Measurements from ENCODE around the gene PACC1. TPM values are rescaled to one million over a fixed set of nuclear protein-coding genes. Genes with fewer than 3 reads are reported as not detected.

The PACC1 gene
- total RNA-seq, 1 donor from 2014 or later = 18.6 TPM

DNA sequence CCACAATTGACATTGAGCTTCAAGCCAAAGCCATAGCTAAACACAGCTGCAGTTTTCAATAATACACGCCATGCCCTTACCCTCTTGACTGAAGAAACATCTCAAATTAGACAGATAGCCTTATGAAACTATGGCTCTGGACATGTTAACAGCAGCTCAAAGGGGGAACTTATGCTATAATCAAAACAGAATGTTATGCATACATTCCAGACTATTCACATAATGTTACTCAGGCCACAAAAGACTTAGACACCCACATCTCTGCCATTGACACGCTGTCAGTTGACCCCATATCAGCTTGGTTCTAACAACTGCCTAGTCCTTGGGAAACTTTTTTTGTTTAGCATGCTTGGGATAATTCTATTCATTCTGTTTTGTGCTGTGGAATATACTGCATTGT is 15.7 kb upstream of the PACC1 start:
- H3K9me3 Mint-ChIP-seq = no peaks in the 10 kb centered on the region
- no peak overlapping the region for H3K27ac Mint-ChIP-seq
- TF ChIP-seq, protein P1, sequence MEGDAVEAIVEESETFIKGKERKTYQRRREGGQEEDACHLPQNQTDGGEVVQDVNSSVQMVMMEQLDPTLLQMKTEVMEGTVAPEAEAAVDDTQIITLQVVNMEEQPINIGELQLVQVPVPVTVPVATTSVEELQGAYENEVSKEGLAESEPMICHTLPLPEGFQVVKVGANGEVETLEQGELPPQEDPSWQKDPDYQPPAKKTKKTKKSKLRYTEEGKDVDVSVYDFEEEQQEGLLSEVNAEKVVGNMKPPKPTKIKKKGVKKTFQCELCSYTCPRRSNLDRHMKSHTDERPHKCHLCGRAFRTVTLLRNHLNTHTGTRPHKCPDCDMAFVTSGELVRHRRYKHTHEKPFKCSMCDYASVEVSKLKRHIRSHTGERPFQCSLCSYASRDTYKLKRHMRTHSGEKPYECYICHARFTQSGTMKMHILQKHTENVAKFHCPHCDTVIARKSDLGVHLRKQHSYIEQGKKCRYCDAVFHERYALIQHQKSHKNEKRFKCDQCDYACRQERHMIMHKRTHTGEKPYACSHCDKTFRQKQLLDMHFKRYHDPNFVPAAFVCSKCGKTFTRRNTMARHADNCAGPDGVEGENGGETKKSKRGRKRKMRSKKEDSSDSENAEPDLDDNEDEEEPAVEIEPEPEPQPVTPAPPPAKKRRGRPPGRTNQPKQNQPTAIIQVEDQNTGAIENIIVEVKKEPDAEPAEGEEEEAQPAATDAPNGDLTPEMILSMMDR (IDR thresholded peaks at IDR 0.05; ENCODE audit: unreplicated experiment) = no peak

DNA sequence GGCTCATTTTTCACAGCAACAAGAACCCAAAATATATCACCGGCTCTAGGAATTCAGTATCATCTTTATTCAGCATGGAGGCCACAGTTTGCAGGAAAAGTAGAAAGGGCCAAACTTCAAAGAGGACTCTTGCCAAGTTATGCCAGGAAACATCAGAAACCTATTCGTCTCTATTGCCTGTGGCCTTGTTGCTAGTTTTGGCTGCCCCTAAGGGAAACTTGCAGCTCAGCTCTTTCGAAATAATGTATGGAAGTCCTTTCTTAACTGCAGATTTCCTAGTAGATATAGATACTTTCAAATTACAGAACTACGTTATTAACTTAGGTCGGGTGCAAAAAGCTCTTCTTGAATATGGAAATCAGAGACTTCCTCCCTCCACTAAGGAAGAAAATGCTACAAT is 13.8 kb upstream of the PACC1 start:
- H3K27ac Mint-ChIP-seq = no peak overlapping the region
- no peak for DNase-seq (ENCODE audit: low spot score in 2 of 2, unreplicated experiment in 2 of 2)
- no peaks in the 10 kb centered on the region for H3K36me3 Mint-ChIP-seq
- peaks cover 20% of the 10 kb centered on the region for H3K4me1 Mint-ChIP-seq
- no peaks in the 10 kb centered on the region for H3K9me3 Mint-ChIP-seq
- H3K27me3 Mint-ChIP-seq (ENCODE audit: low read depth) = peaks cover 11% of the 10 kb centered on the region
- H3K4me3 Mint-ChIP-seq = no peak overlapping the region
- TF ChIP-seq, protein P1 (IDR thresholded peaks at IDR 0.05; ENCODE audit: unreplicated experiment) = no peak

More for the DNA sequence above, 15.7 kb upstream of the PACC1 start:
- Mint-ChIP-seq H3K4me3 (no peak overlapping the region), H3K4me1 (peaks cover 20% of the 10 kb centered on the region), H3K36me3 (peaks cover 3% of the 10 kb centered on the region), H3K27me3 (ENCODE audit: low read depth) (no peaks in the 10 kb centered on the region)
- DNase-seq (ENCODE audit: low spot score in 2 of 2, unreplicated experiment in 2 of 2) = no peak

DNA sequence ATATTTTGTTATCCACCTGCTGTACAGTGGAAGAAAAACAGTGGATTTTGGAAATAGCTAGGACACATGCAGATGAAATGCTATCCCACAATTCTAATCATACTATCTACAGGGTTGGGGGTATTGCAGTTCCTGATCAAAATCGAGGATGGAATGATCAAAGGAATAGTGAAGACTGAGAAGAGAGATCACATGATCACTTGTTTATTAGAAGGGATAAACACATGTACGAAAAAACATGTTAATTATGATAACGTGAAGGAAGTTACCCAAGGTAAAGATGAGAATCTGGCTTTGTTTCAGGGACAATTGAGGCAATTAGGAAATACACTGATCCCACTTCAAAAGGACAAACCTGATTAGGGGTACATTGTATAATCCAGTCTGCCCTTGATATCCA is 9.2 kb upstream of the PACC1 start:
- no peak overlapping the region for H3K27ac Mint-ChIP-seq
- TF ChIP-seq, protein P1 (IDR thresholded peaks at IDR 0.05; ENCODE audit: unreplicated experiment) = no peak
- H3K27me3 Mint-ChIP-seq (ENCODE audit: low read depth) = peaks cover 16% of the 10 kb centered on the region
- no peak for DNase-seq (ENCODE audit: low spot score in 2 of 2, unreplicated experiment in 2 of 2)
- H3K4me1 Mint-ChIP-seq = no peaks in the 10 kb centered on the region
- no peaks in the 10 kb centered on the region for H3K36me3 Mint-ChIP-seq
- H3K9me3 Mint-ChIP-seq = no peaks in the 10 kb centered on the region
- H3K4me3 Mint-ChIP-seq = no peak overlapping the region

DNA sequence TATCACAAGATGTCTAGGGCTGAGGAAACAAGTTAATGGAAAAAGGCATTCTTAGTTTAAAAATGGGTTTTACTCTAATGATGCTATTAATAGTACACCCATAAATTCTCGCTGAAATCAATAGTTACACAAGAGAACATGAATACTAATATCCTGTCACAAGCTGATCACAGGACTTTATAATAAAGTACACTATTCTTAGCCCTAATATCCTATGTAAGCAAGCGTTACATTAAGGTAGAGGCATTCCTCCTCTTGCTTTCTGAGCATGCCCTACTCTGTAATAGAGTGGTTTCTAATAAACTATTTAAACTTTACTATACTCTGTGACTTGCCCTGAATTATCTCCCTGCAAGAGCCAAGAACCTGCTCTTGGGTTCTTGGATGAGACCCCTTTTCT is 6.5 kb upstream of the PACC1 start:
- no peak overlapping the region for H3K4me3 Mint-ChIP-seq
- DNase-seq (ENCODE audit: low spot score in 2 of 2, unreplicated experiment in 2 of 2) = no peak
- peaks cover 16% of the 10 kb centered on the region for H3K27me3 Mint-ChIP-seq (ENCODE audit: low read depth)
- TF ChIP-seq, protein P1 (IDR thresholded peaks at IDR 0.05; ENCODE audit: unreplicated experiment) = no peak
- H3K4me1 Mint-ChIP-seq = no peaks in the 10 kb centered on the region
- H3K9me3 Mint-ChIP-seq = no peaks in the 10 kb centered on the region
- no peaks in the 10 kb centered on the region for H3K36me3 Mint-ChIP-seq
- no peak overlapping the region for H3K27ac Mint-ChIP-seq

DNA sequence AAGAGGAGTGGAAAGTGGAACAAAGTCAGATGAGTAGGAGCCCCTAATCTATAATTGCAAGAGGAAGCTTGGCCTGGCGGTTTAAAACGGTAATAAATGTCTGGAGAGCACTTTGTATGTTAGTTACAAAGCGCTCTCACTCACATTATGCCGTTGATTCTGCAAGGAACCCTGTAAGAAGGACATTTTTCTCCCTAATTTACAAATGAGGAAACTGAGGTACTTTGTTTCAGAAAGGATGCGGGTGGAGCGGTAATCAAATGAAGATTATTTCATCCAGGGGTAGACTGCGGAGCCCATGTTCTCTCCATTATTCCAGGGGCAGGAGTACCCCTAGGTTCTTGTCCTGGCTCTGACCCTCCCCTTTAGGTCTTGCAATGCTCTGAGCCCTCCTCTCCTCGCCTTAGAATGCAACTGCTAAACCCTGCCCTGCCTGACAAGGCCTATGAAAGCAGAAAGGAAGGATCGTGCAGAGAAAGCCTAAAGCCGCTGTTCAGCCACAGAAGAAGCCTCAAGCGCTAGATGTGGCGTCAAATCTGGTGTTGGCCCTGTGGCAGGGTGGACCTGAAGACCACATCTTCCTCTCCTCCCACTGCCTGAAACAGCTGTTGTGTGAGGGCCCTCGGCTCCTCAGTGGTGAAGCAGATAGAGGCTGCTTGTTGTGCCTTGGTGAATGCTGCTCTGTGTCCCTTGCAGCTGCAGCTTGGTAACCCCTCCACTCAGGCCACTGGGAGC is 588 bp upstream of the PACC1 start:
- Mint-ChIP-seq H3K9me3 (no peaks in the 10 kb centered on the region), H3K36me3 (peaks cover 9% of the 10 kb centered on the region), H3K4me1 (peaks cover 21% of the 10 kb centered on the region), H3K27me3 (ENCODE audit: low read depth) (no peaks in the 10 kb centered on the region), H3K4me3 (peak overlapping the region; percentile 80), H3K27ac (peak overlapping the region; percentile 96)
- no peak for DNase-seq (ENCODE audit: low spot score in 2 of 2, unreplicated experiment in 2 of 2)
- TF ChIP-seq, protein P1 (IDR thresholded peaks at IDR 0.05; ENCODE audit: unreplicated experiment) = no peak
